ENCODE results near the gene AMHR2.

DNA sequence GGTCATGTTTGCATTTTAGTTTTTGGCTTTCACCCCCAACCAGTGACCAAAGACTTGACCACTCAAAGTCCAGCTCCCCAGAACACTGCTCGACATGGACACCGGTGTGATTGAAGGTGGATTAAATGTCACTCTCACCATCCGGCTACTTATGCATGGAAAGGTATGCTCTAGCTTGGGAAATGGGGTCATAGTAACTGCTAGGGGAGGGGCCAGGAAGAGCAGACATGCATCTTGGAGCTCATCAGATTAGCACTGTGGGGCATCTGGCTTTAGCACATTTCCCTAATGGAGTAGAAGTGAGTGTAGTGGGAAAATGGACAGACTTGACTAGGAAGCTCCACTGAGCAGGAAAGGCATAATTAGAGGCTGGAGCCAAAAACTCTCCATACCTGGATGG, 31.1 kb downstream of the AMHR2 start:
- TF ChIP-seq EZH2phosphoT487 (IDR thresholded peaks at IDR 0.05; ENCODE audit: insufficient read depth, low read depth) = no peak
- TF ChIP-seq EZH2 (IDR thresholded peaks at IDR 0.05; ENCODE audit: insufficient read depth, poor library complexity, severe bottlenecking) = no peak
